ENCODE results near the gene DGUOK. TPM values are rescaled to one million over a fixed set of nuclear protein-coding genes. Genes with fewer than 3 reads are reported as not detected.

Gene DGUOK
- total and polyA plus RNA-seq, 10 of the 15 experiments (the other 5 are each of a cell fraction or from before 2014, with no cell fraction given) = 64.4 to 234 (median 91.4) TPM

DNA sequence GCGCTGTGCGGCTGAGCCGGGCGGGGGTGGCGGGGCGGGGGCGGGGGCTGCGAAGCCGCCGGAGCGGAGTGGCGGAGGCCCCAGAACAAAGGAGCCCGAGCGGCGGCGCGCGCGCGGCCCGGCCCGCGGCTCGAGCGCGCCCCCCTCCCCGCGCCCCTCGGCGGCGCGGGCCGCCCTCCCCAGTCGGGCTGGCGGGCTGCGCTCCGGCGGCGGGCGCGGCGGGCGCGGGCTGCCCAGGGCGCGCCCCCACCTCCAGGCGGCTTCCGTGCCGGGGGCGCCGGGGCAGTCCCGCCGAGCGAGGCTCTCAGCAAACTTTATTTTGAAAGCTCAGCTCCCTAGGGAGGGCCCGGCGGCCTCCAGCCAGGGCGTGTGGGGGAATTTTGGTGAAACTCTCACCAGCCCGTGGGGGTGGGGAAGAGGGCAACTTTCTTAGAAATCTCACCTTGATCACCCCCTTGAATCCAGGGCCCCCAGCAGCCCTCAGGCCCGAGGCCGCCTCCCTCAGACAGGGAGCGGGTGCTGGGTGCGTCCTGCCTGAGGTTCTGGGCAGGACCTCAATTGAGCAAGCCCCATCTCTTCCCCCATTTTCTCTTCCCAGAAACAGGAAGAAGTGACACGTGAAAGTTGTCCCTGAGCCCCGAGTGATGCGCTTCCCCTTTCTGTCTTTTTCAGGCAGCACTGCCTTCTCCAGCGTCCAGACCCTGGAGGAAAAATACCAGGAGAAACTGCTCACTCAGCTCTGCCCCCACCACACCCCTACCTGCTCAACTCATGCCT is 58.8 kb downstream of the DGUOK start:
- Histone ChIP-seq H3K4me3 (peak overlapping the region; percentile 96), H3K9me3 (replicated peaks; ENCODE audit: control insufficient read depth, insufficient read depth, low read length) (no peaks in the 10 kb centered on the region), H3K79me2 (ENCODE audit: control insufficient read depth, insufficient read depth, low read length) (peaks cover 86% of the 10 kb centered on the region), H3K27me3 (replicated peaks in 1 of 2; ENCODE audit: control insufficient read depth in 2 of 2, insufficient read depth in 2 of 2, low read length in 1 of 2) (no peaks in the 10 kb centered on the region), H2AFZ (ENCODE audit: control insufficient read depth, low read depth, low read length) (no peak overlapping the region; the same call in 1 of the 2 replicates), H3K4me2 (ENCODE audit: control insufficient read depth, insufficient read depth) (peak overlapping the region; percentile 96), H3K9ac (ENCODE audit: control insufficient read depth, insufficient read depth, low read length) (peak overlapping the region; percentile 71), H4K20me1 (ENCODE audit: control insufficient read depth, insufficient read depth) (peaks cover 12% of the 10 kb centered on the region; the same call in 1 of the 2 replicates), H3K27ac (ENCODE audit: control insufficient read depth, insufficient read depth) (peak overlapping the region; percentile 89), H3K4me1 (ENCODE audit: control insufficient read depth, insufficient read depth, low read length) (peaks cover 12% of the 10 kb centered on the region), H3K36me3 (ENCODE audit: control insufficient read depth in 2 of 2, insufficient read depth in 2 of 2, low read length in 1 of 2) (peaks cover 0 to 18% of the 10 kb centered on the region in 2 experiments; a peak in 3 of 4 replicates)
- POLR2A ChIA-PET = interaction anchor here (0.7 to 4.4 kb wide), 11 partner anchors 15 to 157 kb away, joined by 3 to 34 read pairs (median 3); partner anchors contain the start of genes DGUOK and STAMBP
- DNase-seq (ENCODE audit: low read depth, low spot score) = no peak
- no TSS peak for BruUV-seq (replicated peaks)
- WGBS (ENCODE audit: insufficient coverage, insufficient replicate concordance, low lambda C conversion rate, missing lambda C conversion rate) = under 1% methylated on average over 20 of the region's 66 CpGs
- intact Hi-C loops (cut with micrococcal nuclease; ENCODE audit: unreplicated experiment) (loop anchor here (2.0 to 10.0 kb wide), 2 partner anchors 47 to 161 kb away; partner anchors contain the start of gene STAMBP), in situ Hi-C loops (cut with MboI) (no loop called here)
- RAD21 ChIA-PET (ENCODE audit: unreplicated experiment) = interaction anchor here (1.4 to 5.6 kb wide), 10 partner anchors 8 to 161 kb away, joined by 3 to 96 read pairs (median 20); partner anchors contain the start of genes DGUOK and STAMBP
- peak; percentile 35 for FAIRE-seq
- ATAC-seq = peak; percentile 16
- CTCF ChIA-PET = interaction anchor here (2.2 to 5.3 kb wide), 6 partner anchors 56 to 163 kb away, joined by 6 to 78 read pairs (median 35); partner anchors contain the start of gene STAMBP
- SMC1A ChIA-PET (ENCODE audit: uncharacterized antibody, unreplicated experiment) = interaction anchor here (0.6 to 5.6 kb wide), 6 partner anchors 15 to 158 kb away, joined by 3 to 46 read pairs (median 20); partner anchors contain the start of gene STAMBP
- peak; percentile 75 for TF ChIP-seq DPF2 (IDR thresholded peaks at IDR 0.05)
- TF ChIP-seq, protein P1, sequence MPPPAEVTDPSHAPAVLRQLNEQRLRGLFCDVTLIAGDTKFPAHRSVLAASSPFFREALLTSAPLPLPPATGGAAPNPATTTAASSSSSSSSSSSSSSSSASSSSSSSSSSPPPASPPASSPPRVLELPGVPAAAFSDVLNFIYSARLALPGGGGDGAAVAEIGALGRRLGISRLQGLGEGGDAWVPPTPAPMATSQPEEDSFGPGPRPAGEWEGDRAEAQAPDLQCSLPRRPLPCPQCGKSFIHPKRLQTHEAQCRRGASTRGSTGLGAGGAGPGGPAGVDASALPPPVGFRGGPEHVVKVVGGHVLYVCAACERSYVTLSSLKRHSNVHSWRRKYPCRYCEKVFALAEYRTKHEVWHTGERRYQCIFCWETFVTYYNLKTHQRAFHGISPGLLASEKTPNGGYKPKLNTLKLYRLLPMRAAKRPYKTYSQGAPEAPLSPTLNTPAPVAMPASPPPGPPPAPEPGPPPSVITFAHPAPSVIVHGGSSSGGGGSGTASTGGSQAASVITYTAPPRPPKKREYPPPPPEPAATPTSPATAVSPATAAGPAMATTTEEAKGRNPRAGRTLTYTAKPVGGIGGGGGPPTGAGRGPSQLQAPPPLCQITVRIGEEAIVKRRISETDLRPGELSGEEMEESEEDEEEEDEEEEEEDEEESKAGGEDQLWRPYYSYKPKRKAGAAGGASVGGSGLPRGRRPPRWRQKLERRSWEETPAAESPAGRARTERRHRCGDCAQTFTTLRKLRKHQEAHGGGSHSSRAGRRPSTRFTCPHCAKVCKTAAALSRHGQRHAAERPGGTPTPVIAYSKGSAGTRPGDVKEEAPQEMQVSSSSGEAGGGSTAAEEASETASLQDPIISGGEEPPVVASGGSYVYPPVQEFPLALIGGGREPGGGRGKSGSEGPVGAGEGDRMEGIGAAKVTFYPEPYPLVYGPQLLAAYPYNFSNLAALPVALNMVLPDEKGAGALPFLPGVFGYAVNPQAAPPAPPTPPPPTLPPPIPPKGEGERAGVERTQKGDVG (CRISPR knock-in tag; IDR thresholded peaks at IDR 0.05) = no peak
- peak; percentile 25; the same call in 1 of the 2 replicates for TF ChIP-seq CREM (IDR thresholded peaks at IDR 0.05; ENCODE audit: low read depth)
- TF ChIP-seq TARDBP (IDR thresholded peaks at IDR 0.05; ENCODE audit: borderline replicate concordance) = 0 out of 2 replicates have a peak, but pooled peaks have one; percentile 31
- TF ChIP-seq, protein P2, sequence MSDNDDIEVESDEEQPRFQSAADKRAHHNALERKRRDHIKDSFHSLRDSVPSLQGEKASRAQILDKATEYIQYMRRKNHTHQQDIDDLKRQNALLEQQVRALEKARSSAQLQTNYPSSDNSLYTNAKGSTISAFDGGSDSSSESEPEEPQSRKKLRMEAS (IDR thresholded peaks at IDR 0.05; ENCODE audit: low read depth, low read length) = 0 out of 2 replicates have a peak, but pooled peaks have one; percentile 29
- no peak for TF ChIP-seq GABPA (IDR thresholded peaks at IDR 0.05; ENCODE audit: low read depth)
- TF ChIP-seq LARP7 (IDR thresholded peaks at IDR 0.05) = 0 out of 2 replicates have a peak, but pooled peaks have one; percentile 27
- TF ChIP-seq RELA (IDR thresholded peaks at IDR 0.05; ENCODE audit: borderline replicate concordance, partially characterized antibody) = peak; percentile 71
- peak; percentile 11 for TF ChIP-seq SP1 (IDR thresholded peaks at IDR 0.05; ENCODE audit: low read depth, low read length)
- no peak for TF ChIP-seq WRNIP1 (IDR thresholded peaks at IDR 0.05; ENCODE audit: borderline replicate concordance, low read depth, low read length)
- TF ChIP-seq NFYA (IDR thresholded peaks at IDR 0.05; ENCODE audit: borderline replicate concordance, low read depth, low read length) = no peak
- no peak for TF ChIP-seq JUND (IDR thresholded peaks at IDR 0.05; ENCODE audit: low read depth, low read length)
- no peak for TF ChIP-seq BMI1 (IDR thresholded peaks at IDR 0.05; ENCODE audit: borderline replicate concordance)
- TF ChIP-seq, protein P3, sequence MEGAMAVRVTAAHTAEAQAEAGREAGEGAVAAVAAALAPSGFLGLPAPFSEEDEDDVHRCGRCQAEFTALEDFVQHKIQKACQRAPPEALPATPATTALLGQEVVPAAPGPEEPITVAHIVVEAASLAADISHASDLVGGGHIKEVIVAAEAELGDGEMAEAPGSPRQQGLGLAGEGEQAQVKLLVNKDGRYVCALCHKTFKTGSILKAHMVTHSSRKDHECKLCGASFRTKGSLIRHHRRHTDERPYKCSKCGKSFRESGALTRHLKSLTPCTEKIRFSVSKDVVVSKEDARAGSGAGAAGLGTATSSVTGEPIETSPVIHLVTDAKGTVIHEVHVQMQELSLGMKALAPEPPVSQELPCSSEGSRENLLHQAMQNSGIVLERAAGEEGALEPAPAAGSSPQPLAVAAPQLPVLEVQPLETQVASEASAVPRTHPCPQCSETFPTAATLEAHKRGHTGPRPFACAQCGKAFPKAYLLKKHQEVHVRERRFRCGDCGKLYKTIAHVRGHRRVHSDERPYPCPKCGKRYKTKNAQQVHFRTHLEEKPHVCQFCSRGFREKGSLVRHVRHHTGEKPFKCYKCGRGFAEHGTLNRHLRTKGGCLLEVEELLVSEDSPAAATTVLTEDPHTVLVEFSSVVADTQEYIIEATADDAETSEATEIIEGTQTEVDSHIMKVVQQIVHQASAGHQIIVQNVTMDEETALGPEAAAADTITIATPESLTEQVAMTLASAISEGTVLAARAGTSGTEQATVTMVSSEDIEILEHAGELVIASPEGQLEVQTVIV (IDR thresholded peaks at IDR 0.05; ENCODE audit: borderline replicate concordance, partially characterized antibody) = no peak
- TF ChIP-seq POLR2AphosphoS5 (IDR thresholded peaks at IDR 0.05; ENCODE audit: low read length) = peak; percentile 44
- TF ChIP-seq HDGF (IDR thresholded peaks at IDR 0.05) = 0 out of 2 replicates have a peak, but pooled peaks have one; percentile 47
- peak; percentile 94 for TF ChIP-seq IKZF1 (conservative IDR thresholded peaks at IDR 0.05)
- TF ChIP-seq ESRRA (IDR thresholded peaks at IDR 0.05; ENCODE audit: low read length) = no peak

Data from GM12878 (cell line).